Measurements from ENCODE around the gene CLPSL1.

DNA sequence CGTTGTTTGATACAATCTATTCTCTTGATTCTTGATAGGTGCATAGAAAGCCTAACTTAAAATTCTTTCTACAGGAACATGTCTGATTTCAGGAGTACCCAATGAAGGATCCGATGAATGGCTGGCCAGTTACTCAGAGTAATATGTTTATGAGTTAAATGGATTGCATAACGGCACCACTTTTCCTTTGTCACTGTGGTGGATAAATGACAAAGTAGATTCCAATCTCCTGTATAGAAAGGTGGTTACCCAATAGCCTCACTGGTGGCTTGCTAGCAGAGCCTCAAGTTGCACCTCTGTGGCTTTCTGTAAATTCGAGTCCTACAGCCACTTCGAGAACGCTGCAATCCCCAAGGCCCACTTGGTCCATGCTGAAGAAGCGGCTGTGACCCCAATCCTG lies 52.7 kb downstream of the CLPSL1 start:
- TF ChIP-seq POU2F2 (IDR thresholded peaks at IDR 0.05; ENCODE audit: low read depth, low read length) (no peak), POLR2A (IDR thresholded peaks at IDR 0.05; ENCODE audit: low read depth, low read length) (no peak)
